GM23338 (cell line): ENCODE results near the gene PSORS1C2. TPM values are rescaled to one million over a fixed set of nuclear protein-coding genes. Genes with fewer than 3 reads are reported as not detected.

Experiments
- ATAC-seq: fragments of 200-7000 bp; cut with Tn5 transposase; 3 replicates; pipeline ENCODE4 v1.9.1; 2020
- DNase-seq: peaks from one replicate; pipeline ENCODE4 v3.0.0-alpha.2; 2015; ENCODE audit warnings: low spot score
- H2AFZ ChIP-seq: fragments of 200-600 bp; sonication (generic); 2 replicates; pipeline ENCODE4 v1.8.0; 2016; ENCODE audit warnings: antibody characterized with exemption, mild to moderate bottlenecking, moderate library complexity
- H3F3A ChIP-seq: fragments of 200-600 bp; sonication (generic); replicated peaks from 2 replicates; pipeline ENCODE4 v1.8.0; 2017; ENCODE audit warnings: antibody characterized with exemption, mixed run types, low read depth
- H3K27ac ChIP-seq: fragments of 200-600 bp; sonication (generic); 2 replicates; pipeline ENCODE4 v1.6.1; 2016; ENCODE audit warnings: low read depth
- H3K27me3 ChIP-seq: fragments of 200-600 bp; sonication (generic); 2 replicates; pipeline ENCODE4 v1.8.0; 2016; ENCODE audit warnings: mild to moderate bottlenecking, mixed run types, moderate library complexity; ENCODE audit not compliant: insufficient read depth
- H3K36me3 ChIP-seq: fragments of 200-600 bp; sonication (generic); 2 replicates; pipeline ENCODE4 v1.8.0; 2016; ENCODE audit warnings: mild to moderate bottlenecking; ENCODE audit not compliant: insufficient read depth
- H3K4me1 ChIP-seq: fragments of 200-600 bp; sonication (generic); 2 replicates; pipeline ENCODE4 v1.8.0; 2016; ENCODE audit warnings: mild to moderate bottlenecking, moderate library complexity; ENCODE audit not compliant: insufficient read depth
- H3K4me2 ChIP-seq: fragments of 200-600 bp; sonication (generic); 2 replicates; pipeline ENCODE4 v1.7.1; 2017; ENCODE audit warnings: mixed run types
- H3K4me3 ChIP-seq: fragments of 200-600 bp; sonication (generic); 2 replicates; pipeline ENCODE4 v1.6.1; 2016; ENCODE audit warnings: mixed run types
- H3K79me2 ChIP-seq: fragments of 200-600 bp; sonication (generic); replicated peaks from 2 replicates; pipeline ENCODE4 v1.8.0; 2017; ENCODE audit warnings: mild to moderate bottlenecking; ENCODE audit not compliant: insufficient read depth
- H3K9me2 ChIP-seq: fragments of 200-600 bp; sonication (generic); 2 replicates; pipeline ENCODE4 v1.8.0; 2017; ENCODE audit not compliant: insufficient read depth
- H4K20me1 ChIP-seq: fragments of 200-600 bp; sonication (generic); replicated peaks from 2 replicates; pipeline ENCODE4 v1.8.0; 2017; ENCODE audit warnings: mild to moderate bottlenecking; ENCODE audit not compliant: insufficient read depth
- H3K27ac Mint-ChIP-seq: 2 replicates; pipeline ENCODE4 v1.8.0; 2020; ENCODE audit warnings: inconsistent platforms, mild to moderate bottlenecking, moderate library complexity, mixed read lengths
- H3K27me3 Mint-ChIP-seq: 3 replicates; pipeline ENCODE4 v1.8.0; 2022; ENCODE audit warnings: low read depth, mild to moderate bottlenecking, moderate library complexity, mixed read lengths, inconsistent platforms; ENCODE audit not compliant: insufficient read depth, poor library complexity
- H3K36me3 Mint-ChIP-seq: 3 replicates; pipeline ENCODE4 v1.8.0; 2021; ENCODE audit warnings: low read depth, mild to moderate bottlenecking, inconsistent platforms, moderate library complexity, mixed read lengths
- H3K4me1 Mint-ChIP-seq: 3 replicates; pipeline ENCODE4 v1.8.0; 2020; ENCODE audit warnings: mild to moderate bottlenecking, inconsistent platforms, mixed read lengths
- H3K4me3 Mint-ChIP-seq: 3 replicates; pipeline ENCODE4 v1.8.0; 2021; ENCODE audit warnings: moderate library complexity, mild to moderate bottlenecking, inconsistent platforms, mixed read lengths
- H3K9me3 Mint-ChIP-seq: 3 replicates; pipeline ENCODE4 v1.8.0; 2020; ENCODE audit warnings: moderate library complexity, mild to moderate bottlenecking, inconsistent platforms, mixed read lengths
- CREB1 ChIP-seq: fragments of 250-450 bp; sonication (Bioruptor Pico); IDR thresholded peaks from 2 replicates; pipeline ENCODE4 v1.5.0; 2020; ENCODE audit warnings: low read depth, mild to moderate bottlenecking, moderate library complexity
- ETS1 ChIP-seq: IDR thresholded peaks from 2 replicates; pipeline ENCODE4 v1.6.1; 2016; ENCODE audit warnings: antibody characterized with exemption
- EZH2phosphoT487 ChIP-seq: fragments of 200-600 bp; sonication (generic); IDR thresholded peaks from one replicate; pipeline ENCODE4 v1.8.1; 2018; ENCODE audit warnings: antibody characterized with exemption; ENCODE audit not compliant: unreplicated experiment
- JUNB ChIP-seq: IDR thresholded peaks from one replicate; pipeline ENCODE4 v1.6.1; 2016; ENCODE audit warnings: antibody characterized with exemption; ENCODE audit not compliant: unreplicated experiment
- NANOG ChIP-seq: IDR thresholded peaks from 2 replicates; pipeline ENCODE4 v1.6.1; 2016; ENCODE audit warnings: antibody characterized with exemption, borderline replicate concordance
- POLR2AphosphoS5 ChIP-seq: IDR thresholded peaks from 2 replicates; pipeline ENCODE4 v1.6.1; 2016; ENCODE audit warnings: antibody characterized with exemption, low read depth
- STAT1 ChIP-seq: IDR thresholded peaks from one replicate; pipeline ENCODE4 v1.6.1; 2016; ENCODE audit warnings: antibody characterized with exemption; ENCODE audit not compliant: unreplicated experiment
- ZNF114 ChIP-seq: fragments of 250-450 bp; sonication (Bioruptor Pico); IDR thresholded peaks from 2 replicates; pipeline ENCODE4 v1.5.0; 2020; ENCODE audit warnings: mild to moderate bottlenecking, moderate library complexity
- ZNF462 ChIP-seq: fragments of 250-450 bp; sonication (Bioruptor Pico); IDR thresholded peaks from 2 replicates; pipeline ENCODE4 v1.5.0; 2020; ENCODE audit warnings: mild to moderate bottlenecking, moderate library complexity
- polyA plus RNA-seq: library from polyadenylated mRNA; unstranded; fragments of >200 nt; fragmentation: Nextera tagmentation; extraction: Ambion mirVana; gene quantifications from 2 replicates; pipeline ENCODE4 v1.2.1, GENCODE V29; 2016
- total RNA-seq: library from RNA; depleted of rRNA; stranded (reverse); fragments of >200 nt; shearing (Covaris generic); gene quantifications from 2 replicates; pipeline ENCODE4 v1.2.3, GENCODE V29; 2014

The PSORS1C2 gene
- total and polyA plus RNA-seq, 2 experiments from 2014 or later = 0.47 TPM; not detected in 1

GRCh38 chr6:31171931-31172905, 33.4 kb upstream of the PSORS1C2 start:
- H3K4me3 ChIP-seq = peak overlapping the region; percentile 100

More at GRCh38 chr6:31171931-31172905, 33.4 kb upstream of the PSORS1C2 start:
- H3K36me3 ChIP-seq = 0 out of 2 replicates have a peak, but pooled peaks cover 8% of the 10 kb centered on the region
- H3K4me1 ChIP-seq = peaks cover 49% of the 10 kb centered on the region
- peak; percentile 95 for DNase-seq
- Mint-ChIP-seq H3K27ac (peak overlapping the region; percentile 97), H3K4me1 (peaks cover 48% of the 10 kb centered on the region), H3K4me3 (peak overlapping the region; percentile 86), H3K27me3 (peaks cover 36% of the 10 kb centered on the region), H3K36me3 (peaks cover 33% of the 10 kb centered on the region), H3K9me3 (no peaks in the 10 kb centered on the region; the same call in 2 of the 3 replicates)
- ATAC-seq = peak; percentile 63
- H3F3A ChIP-seq = peaks cover 24% of the 10 kb centered on the region
- H3K4me2 ChIP-seq = peak overlapping the region; percentile 100
- H3K79me2 ChIP-seq = peaks cover 59% of the 10 kb centered on the region
- no peak overlapping the region for H2AFZ ChIP-seq
- H3K9me2 ChIP-seq = no peaks in the 10 kb centered on the region
- peaks cover 31% of the 10 kb centered on the region for H4K20me1 ChIP-seq
- peak; percentile 100 for TF ChIP-seq NANOG
- TF ChIP-seq ZNF114 (CRISPR knock-in tag) = no peak
- TF ChIP-seq EZH2phosphoT487 = no peak
- TF ChIP-seq POLR2AphosphoS5 = peak; percentile 41; the same call in 1 of the 2 replicates
- peak; percentile 93 for TF ChIP-seq ETS1
- TF ChIP-seq STAT1 = no peak
- no peak for TF ChIP-seq JUNB
- TF ChIP-seq ZNF462 (CRISPR knock-in tag) = peak; percentile 41; the same call in 1 of the 2 replicates
- peak; percentile 60 for TF ChIP-seq CREB1 (CRISPR knock-in tag)
- H3K27ac ChIP-seq = peak overlapping the region; percentile 100
- H3K27me3 ChIP-seq = no peaks in the 10 kb centered on the region
